ENCODE measurements around the gene CLEC16A.

The CLEC16A gene

DNA sequence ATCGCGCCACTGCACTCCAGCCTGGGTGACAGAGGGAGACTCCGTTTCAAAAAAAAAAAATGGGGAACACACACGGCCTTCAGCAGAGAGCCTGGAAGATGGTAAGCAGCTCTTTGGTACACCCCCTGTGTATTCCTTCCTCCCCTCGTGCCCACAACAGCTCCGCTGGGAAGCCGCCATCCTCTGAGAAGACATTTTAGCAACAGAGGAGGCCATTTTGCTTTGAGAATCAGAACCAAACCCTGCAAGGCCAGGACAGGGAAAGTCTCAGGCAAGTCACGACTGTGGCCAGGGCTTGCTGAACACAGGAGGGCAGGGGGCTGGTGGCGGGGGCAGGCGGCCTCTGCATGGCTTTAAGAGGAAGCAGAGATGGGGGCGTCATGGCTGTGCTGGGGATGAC, 265.9 kb downstream of the CLEC16A start:
- no peak overlapping the region for H3K4me2 ChIP-seq
- TF ChIP-seq, protein P1, sequence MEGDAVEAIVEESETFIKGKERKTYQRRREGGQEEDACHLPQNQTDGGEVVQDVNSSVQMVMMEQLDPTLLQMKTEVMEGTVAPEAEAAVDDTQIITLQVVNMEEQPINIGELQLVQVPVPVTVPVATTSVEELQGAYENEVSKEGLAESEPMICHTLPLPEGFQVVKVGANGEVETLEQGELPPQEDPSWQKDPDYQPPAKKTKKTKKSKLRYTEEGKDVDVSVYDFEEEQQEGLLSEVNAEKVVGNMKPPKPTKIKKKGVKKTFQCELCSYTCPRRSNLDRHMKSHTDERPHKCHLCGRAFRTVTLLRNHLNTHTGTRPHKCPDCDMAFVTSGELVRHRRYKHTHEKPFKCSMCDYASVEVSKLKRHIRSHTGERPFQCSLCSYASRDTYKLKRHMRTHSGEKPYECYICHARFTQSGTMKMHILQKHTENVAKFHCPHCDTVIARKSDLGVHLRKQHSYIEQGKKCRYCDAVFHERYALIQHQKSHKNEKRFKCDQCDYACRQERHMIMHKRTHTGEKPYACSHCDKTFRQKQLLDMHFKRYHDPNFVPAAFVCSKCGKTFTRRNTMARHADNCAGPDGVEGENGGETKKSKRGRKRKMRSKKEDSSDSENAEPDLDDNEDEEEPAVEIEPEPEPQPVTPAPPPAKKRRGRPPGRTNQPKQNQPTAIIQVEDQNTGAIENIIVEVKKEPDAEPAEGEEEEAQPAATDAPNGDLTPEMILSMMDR (conservative IDR thresholded peaks at IDR 0.05; ENCODE audit: low read depth, low read length), result no peak
- H2AFZ ChIP-seq (ENCODE audit: low read depth), result no peak overlapping the region
- no peak overlapping the region for H3K27ac ChIP-seq
- peaks cover 20% of the 10 kb centered on the region for H3K4me1 ChIP-seq (ENCODE audit: low read depth, poor library complexity, severe bottlenecking)
- no peaks in the 10 kb centered on the region; the same call in 1 of the 2 replicates for H3K27me3 ChIP-seq (ENCODE audit: insufficient read depth, low read depth)
- no peaks in the 10 kb centered on the region for H3K79me2 ChIP-seq (ENCODE audit: insufficient read depth, low read depth)
- H3K36me3 ChIP-seq (ENCODE audit: insufficient read depth), result no peaks in the 10 kb centered on the region
- H4K20me1 ChIP-seq (ENCODE audit: insufficient read depth), result no peaks in the 10 kb centered on the region
- H3K4me3 ChIP-seq (IDR thresholded peaks at IDR 0.05; ENCODE audit: insufficient read depth, low read depth, low read length), result no peak overlapping the region
- H3K9ac ChIP-seq, result no peak overlapping the region

DNA sequence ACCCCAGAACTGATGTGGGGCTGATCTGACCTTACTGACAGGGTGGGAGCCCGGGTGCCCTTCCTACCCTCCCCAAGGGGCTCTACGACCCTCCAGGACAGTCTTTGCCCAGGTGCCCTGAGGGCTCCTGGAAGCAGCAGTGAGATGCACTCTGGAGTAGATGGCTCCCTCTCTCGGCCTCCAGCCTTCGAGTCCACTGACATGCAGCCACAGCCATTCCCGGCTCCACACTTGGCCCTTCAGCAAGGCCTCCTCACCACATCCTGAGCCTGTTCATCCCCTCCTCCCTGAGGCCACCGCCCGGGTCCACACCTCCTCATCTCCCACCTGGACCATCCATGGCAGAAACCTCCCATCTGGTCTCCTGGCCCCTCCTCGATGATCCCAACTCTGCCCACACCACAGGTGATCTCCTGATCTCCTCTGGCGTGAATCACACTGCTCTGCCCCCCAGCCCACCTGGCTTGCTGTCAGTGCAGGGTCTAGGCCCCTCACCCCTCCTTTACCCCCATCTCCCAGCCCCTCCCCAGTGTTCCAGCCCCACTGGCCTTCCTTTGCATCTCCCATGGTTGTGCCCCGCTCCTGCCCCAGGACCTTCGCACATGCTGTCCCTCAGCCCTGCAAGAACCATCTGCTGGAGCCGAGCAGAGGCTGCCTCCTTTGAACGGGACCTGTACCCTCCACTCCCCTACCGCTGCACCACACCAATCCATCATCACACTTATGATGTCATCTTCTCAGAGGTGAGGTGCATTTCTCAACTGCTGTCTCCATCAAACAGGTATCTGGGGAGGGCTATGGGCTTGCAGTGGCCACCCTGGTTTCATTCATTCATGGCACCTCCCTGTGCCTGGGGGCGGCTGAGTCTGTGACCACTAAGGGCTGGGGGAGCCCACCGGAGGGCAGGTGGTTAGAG, 267.0 kb downstream of the CLEC16A start:
- H3K36me3 ChIP-seq (ENCODE audit: insufficient read depth), result no peaks in the 10 kb centered on the region
- no peaks in the 10 kb centered on the region for H3K79me2 ChIP-seq (ENCODE audit: insufficient read depth, low read depth)
- no peaks in the 10 kb centered on the region; the same call in 1 of the 2 replicates for H3K27me3 ChIP-seq (ENCODE audit: insufficient read depth, low read depth)
- H3K4me1 ChIP-seq (ENCODE audit: low read depth, poor library complexity, severe bottlenecking), result peaks cover 14% of the 10 kb centered on the region
- H3K9ac ChIP-seq, result no peak overlapping the region
- no peak overlapping the region for H3K27ac ChIP-seq
- H3K4me3 ChIP-seq (IDR thresholded peaks at IDR 0.05; ENCODE audit: insufficient read depth, low read depth, low read length), result no peak overlapping the region
- H2AFZ ChIP-seq (ENCODE audit: low read depth), result no peak overlapping the region
- no peaks in the 10 kb centered on the region for H4K20me1 ChIP-seq (ENCODE audit: insufficient read depth)
- no peak overlapping the region for H3K4me2 ChIP-seq
- TF ChIP-seq, protein P1 (conservative IDR thresholded peaks at IDR 0.05; ENCODE audit: low read depth, low read length), result no peak

DNA sequence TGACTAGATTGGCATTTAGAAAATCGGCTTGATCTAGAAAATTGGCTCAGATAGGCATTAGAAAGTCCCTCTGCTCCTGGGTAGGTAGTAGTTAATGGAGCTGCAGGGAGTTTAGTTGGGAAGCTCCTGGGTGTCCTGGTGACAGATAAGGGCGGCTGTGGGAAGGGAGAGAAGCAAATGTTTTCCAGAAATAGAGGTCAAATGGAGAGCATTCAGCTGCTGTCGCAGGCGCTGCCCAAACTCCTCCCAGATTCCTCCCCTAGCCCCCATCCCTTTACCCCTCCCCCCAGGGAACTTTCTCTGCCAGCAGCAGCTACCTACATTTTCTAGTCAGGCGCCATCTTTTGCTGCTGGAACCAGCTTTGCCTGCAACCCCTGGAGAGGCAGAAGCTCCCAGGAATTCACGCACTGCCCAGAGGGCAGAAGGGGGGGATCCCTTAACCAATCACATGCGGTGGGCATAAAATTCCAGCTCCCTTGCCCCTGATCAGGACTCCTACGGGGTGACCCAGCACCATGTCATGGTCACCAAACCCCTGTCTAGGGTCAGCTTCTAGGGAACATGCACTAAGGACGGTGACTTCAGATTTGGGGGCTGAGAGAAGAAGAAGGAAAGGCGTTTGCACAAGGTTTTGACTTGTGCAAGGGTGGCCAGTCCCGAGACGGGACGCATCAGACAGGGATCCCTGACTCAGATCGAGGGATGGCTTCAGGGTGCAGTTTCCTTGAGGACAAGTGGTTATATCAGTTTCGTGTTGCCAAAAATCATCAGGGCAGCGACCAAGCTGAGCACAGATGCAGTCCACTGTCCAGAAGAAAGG, 267.8 kb downstream of the CLEC16A start:
- Histone ChIP-seq H3K4me2 (no peak overlapping the region), H3K27ac (no peak overlapping the region), H3K9ac (no peak overlapping the region), H3K4me3 (IDR thresholded peaks at IDR 0.05; ENCODE audit: insufficient read depth, low read depth, low read length) (no peak overlapping the region), H2AFZ (ENCODE audit: low read depth) (no peak overlapping the region), H3K27me3 (ENCODE audit: insufficient read depth, low read depth) (no peaks in the 10 kb centered on the region; the same call in 1 of the 2 replicates), H3K4me1 (ENCODE audit: low read depth, poor library complexity, severe bottlenecking) (peaks cover 5% of the 10 kb centered on the region), H3K79me2 (ENCODE audit: insufficient read depth, low read depth) (no peaks in the 10 kb centered on the region), H3K36me3 (ENCODE audit: insufficient read depth) (no peaks in the 10 kb centered on the region), H4K20me1 (ENCODE audit: insufficient read depth) (no peaks in the 10 kb centered on the region)
- TF ChIP-seq, protein P1 (conservative IDR thresholded peaks at IDR 0.05; ENCODE audit: low read depth, low read length), result no peak

DNA sequence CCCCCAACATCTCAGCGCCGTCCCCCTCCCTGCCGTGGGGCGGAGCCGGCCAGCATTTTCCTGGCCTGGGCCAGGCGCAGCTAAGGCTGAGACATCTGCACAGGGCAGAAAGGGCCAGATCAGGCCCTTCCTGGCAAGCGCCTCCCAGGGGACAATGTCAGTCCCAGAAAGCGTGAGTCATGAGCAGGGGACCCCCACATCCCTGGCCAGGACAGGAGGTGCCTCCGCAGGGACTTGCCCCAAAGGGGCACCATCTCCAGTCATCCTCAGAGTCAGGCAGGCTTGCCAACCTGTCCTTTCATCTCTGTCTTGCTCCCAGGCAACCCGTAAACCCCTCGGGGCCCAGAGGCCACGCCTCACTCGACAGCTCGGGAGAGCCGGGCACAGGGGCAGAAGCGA, 268.4 kb downstream of the CLEC16A start:
- no peak overlapping the region for H3K9ac ChIP-seq
- H3K36me3 ChIP-seq (ENCODE audit: insufficient read depth), result no peaks in the 10 kb centered on the region
- H3K79me2 ChIP-seq (ENCODE audit: insufficient read depth, low read depth), result no peaks in the 10 kb centered on the region
- no peak overlapping the region for H3K4me2 ChIP-seq
- H4K20me1 ChIP-seq (ENCODE audit: insufficient read depth), result no peaks in the 10 kb centered on the region
- no peaks in the 10 kb centered on the region; the same call in 1 of the 2 replicates for H3K27me3 ChIP-seq (ENCODE audit: insufficient read depth, low read depth)
- no peak overlapping the region for H3K27ac ChIP-seq
- no peak overlapping the region for H2AFZ ChIP-seq (ENCODE audit: low read depth)
- H3K4me1 ChIP-seq (ENCODE audit: low read depth, poor library complexity, severe bottlenecking), result no peaks in the 10 kb centered on the region
- H3K4me3 ChIP-seq (IDR thresholded peaks at IDR 0.05; ENCODE audit: insufficient read depth, low read depth, low read length), result no peak overlapping the region
- TF ChIP-seq, protein P1 (conservative IDR thresholded peaks at IDR 0.05; ENCODE audit: low read depth, low read length), result no peak
